ENCODE results near the gene ARHGAP20.

- TF ChIP-seq CTCF (IDR thresholded peaks at IDR 0.05) (no peak), POLR2A (IDR thresholded peaks at IDR 0.05) (no peak)
Measured at GRCh38 chr11:110691926-110692325, 20.3 kb downstream of the ARHGAP20 start.

Measured in uterus (tissue), 2 donors.